Stomach (tissue), 4 donors: ENCODE results near the gene KCNQ1.

ENCODE experiments used
- CTCF ChIP-seq, 7 experiments: fragments of 450-650 bp in 4 of 7; fragments of 200-600 bp in 3 of 7; sonication (generic) in 3 of 7; IDR thresholded peaks; one replicate each; pipeline ENCODE4 v1.5.1; 2016 to 2019; ENCODE audit warnings: antibody characterized with exemption in 7 of 7, control low read depth in 2 of 7, mild to moderate bottlenecking in 1 of 7
- EP300 ChIP-seq: sonication (generic); formaldehyde crosslinking; IDR thresholded peaks from one replicate; pipeline ENCODE4 v1.6.1; 2017; ENCODE audit warnings: antibody characterized with exemption

GRCh38 chr11:2551131-2551530 lies 106.3 kb downstream of the KCNQ1 start:
- TF ChIP-seq CTCF (IDR thresholded peaks at IDR 0.05) (no peak), EP300 (no peak)
